ENCODE measurements around the gene IMPACT.

The IMPACT gene, protein sequence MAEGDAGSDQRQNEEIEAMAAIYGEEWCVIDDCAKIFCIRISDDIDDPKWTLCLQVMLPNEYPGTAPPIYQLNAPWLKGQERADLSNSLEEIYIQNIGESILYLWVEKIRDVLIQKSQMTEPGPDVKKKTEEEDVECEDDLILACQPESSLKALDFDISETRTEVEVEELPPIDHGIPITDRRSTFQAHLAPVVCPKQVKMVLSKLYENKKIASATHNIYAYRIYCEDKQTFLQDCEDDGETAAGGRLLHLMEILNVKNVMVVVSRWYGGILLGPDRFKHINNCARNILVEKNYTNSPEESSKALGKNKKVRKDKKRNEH

DNA sequence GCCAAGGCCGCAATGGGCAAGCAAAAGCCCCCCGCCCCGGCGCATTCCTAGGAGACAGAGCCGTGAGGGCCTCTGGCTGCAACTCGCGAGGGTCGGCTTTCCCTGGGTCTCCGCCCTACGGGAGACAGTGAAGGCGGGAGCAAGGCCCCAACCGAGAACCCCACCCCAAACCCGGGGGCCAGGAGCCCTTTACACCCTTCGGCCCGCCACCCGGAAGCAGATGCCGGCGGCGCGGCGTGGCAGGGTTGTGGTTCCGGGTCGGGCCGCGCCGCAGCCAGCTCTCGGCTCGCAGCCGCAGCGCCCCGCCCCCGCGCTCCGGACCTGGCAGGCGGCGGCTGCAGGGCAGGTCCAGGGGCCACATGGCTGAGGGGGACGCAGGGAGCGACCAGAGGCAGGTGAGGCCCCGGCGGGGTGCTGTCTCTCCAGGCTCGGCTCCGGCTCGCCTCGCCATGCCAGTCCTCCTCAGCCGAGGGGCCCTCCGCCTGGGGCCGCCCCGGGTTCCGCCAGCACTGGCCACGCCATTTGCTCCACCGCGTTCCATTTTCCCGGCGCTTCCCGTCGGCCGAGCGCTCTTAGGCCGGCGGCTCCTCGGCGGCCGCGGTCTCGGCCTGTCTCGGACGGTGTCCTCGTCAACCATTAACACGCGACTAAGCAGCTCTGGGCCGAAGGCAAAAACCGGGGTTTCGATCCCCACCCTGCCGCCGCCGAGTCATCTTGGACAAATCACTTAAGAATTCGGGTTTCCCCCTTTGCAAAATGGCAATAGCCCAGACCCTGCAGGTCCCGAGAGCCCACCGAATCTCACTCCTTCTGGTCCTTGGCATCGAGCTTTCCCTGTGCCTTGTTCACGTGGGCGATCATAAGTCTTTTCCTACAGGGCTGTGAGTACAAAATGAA, at the start of gene IMPACT:
Gene IMPACT (plus strand): TSS at position 273 of the 897 bp plus-strand sequence. CDS start 87 bp downstream, at position 360.
- DNase-seq: peak; percentile 90

DNA sequence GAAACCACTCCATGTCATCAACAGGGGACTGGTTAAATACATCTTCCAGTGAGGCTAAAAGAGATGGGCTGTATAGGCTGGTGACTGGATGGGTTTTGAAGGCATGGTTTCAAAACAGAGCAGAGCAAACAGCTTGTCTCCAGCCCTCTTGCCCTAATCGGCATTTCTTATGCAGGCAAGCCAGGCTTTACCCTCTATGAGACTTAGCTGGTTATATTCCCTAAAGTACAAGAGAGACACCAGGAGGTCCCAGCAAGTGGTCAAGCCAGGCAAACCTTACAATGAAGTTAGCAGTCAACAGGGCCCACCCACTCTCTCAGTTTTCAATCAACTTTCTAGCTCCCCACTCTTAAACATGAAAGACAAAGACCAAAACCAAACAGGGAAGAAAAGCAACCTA, 47.9 kb upstream of the IMPACT start:
- no peak for DNase-seq

DNA sequence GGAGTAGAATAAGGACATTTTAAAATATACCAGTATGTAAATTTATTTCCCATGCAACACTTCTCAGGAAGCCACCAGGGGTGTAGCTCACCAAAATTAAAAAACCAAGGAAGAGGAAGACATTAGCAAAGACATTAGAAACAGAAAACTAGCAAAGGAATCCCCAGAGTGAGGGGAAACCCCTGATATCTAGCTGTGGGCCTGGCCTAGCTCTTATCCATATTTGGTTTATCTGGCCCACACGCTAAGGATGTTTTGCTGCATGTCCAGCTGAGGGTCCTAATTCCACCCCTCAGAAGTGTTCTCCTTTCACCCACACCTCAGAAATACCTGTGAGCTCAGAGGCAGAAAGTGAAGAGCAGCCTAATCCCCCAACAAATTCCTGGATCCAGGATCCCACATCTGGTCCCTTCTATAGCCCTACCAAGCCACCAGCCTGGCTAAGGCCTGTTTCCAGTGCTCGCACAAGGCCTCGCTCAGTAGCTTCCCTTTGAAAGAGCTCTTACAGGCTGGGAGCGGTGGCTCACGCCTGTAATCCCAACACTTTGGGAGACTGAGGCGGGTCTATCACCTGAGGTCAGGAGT, 46.2 kb upstream of the IMPACT start:
- DNase-seq: no peak

DNA sequence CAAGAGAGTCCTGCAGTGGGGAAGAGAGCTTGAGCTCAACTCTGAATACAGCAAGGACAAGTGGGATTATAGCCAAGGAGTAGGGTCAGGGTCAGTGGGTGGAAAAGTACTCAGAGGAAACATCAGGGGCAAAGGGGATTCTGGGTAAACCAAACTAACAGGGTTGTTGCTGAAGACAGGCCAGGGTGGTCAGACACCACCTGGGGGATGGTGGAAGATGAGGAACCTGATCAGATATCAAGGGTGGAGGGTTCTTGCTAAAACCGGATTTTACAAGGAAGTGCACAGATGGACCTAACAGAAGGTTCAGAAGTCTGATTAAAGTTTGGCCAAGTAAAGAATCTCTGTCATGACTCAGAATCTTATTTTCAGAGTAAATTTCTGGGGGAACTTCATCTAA, 45.3 kb upstream of the IMPACT start:
- DNase-seq: no peak

DNA sequence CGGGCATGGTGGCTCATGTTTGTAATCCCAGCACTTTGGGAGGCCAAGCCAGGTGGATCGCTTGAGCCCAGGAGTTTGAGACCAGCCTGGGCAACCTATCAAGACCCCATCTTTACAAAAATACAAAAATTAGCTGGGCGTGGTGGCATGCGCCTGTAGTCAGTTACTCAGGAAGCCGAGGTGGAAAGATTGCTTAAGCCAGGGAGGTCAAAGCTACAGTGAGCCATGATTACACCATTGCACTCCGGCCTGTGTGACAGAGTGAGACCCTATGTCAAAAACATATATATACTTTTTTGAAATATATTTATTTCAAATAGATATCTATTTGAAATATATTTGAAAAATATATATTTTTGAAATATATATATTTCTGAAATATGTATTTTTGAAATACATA, 39.8 kb upstream of the IMPACT start:
- no peak for DNase-seq

DNA sequence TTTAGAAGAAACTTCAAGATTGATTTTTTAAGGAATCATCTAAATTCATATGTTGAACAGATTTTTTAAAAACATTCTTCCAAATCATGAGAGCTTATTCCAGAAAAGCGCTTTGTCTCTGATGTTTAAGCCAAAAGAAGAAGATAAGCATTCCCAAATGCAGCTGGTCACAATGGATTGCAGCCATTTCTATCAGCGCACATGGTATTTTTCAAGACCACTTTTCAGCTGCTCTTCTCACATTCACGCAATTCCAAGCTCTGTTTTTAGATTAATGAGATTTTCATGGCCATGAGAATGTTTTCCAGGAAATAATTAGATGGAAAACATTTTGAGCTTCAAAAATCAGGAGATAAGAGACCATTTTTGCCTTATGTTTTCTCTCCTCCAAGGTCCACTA, 37.5 kb upstream of the IMPACT start:
- no peak for DNase-seq

DNA sequence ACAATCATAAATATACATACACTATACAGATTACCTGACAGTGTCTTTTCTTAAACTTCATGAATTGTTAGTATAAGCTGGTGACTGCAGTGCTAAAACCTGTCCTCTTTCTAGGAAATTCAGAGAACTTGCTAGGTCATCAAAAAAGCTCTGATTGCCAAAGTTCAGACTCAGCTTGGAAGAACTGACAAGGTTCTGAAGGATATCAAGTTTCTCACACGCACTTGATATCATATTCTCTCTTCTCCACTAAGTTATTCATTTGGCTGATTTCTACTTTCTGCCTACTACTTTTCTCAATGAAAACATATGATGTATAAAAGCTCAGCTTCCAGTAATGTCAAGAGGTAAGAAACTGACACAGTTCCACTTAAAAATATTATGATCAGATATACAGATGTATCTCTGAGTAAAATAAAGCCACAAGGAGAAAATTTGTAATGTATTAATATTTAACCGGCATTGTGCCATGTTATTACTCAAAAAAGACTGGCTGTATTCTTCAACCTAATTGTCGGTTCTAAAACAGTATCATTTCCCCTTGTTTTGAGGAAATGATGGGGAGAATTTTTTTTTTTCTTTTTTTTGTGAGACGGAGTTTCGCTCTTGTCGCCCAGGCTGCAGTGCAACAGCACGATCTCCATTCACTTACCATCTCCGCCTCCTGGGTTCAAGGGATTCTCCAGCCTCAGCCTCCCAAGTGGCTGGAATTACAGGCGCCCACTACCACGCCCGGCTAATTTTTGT, 31.2 kb upstream of the IMPACT start:
- no peak for DNase-seq

DNA sequence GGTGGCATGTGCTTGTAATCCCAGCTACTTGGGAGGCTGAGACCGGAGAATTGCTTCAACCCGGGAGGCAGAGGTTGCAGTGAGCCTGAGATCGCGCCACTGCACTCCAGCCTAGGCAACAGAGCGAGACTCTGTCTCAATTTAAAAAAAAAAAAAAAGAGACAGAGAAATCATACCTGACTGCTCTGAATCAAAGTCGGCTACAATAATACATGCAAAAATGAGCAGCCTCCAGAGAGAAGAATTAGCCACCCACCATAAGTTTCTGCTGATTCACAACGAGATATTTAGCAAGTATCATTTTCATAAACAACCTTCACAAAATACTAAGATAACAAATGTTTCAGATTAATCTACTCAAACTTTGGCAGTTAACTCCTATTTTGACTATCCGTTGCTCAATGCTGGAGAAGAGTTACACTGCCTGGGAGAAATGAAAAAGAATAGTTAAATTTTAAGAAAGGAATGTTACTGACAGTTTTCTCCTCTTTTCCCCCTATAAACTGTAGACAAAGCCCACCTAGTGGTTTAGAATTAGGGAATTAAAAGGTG, 30.3 kb upstream of the IMPACT start:
- no peak for DNase-seq

DNA sequence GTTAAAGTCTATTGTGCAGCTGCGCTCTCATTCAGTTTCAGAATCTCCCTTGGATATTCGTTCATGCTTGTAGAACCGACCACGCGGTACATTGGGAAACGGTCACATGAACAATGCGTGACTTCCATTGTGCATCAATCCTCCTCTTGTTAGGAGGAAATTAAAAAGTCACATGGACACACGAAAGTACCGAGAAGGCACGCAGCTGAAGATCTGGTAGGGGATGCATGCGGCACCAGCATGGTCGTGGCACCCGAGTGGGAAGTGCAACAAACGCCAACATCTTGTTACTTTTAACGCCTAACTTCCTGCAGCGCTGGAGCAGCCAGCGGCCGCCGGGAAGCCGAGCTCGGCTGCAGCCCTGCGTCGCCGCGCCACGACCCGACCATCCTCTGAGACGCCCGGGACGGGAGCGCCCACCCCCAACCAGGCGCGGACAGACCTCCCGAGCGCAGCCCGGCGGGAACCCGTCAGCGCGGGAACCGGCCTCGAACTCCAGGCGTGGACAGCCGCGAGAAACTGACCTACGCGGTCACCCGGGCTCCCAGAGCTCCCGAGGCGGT, 29.3 kb upstream of the IMPACT start:
- peak; percentile 78 for DNase-seq

DNA sequence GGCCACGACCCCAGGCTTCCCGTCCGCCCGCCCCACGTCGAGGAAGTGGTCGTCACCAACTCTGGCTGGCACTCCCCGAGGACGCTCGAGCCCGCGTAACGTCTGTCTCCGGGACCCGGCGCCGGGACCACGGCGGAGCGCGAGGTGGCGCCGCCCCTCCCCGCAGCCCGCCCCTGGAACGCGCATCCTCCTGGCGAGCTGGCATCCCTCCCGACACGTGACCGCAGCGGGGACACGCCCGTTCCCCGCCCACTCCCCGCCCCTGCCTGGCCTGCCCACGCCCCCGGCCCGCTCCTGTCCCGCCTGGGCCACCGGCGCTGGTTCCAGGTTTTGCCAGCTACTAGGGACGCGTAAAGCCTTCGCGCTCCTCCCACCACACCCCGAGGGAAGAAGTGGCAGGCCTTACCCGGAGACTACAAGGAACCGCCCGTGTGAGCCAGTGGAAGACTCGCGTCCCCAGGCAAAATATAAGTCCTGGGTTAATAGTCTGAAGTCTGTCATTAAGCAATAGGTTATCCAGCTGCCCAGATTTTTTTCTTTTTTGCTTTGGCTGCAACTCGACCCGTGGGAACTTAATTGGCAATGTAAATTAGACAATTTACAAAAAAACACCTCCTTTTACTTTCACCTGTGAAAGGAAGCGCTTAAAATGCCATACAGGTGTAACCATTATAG, 28.6 kb upstream of the IMPACT start, which contains the start of gene OSBPL1A:
Gene OSBPL1A (minus strand): TSS at position 131 of the 675 bp plus-strand sequence. CDS start 20,291 bp downstream, outside the sequence.
- peak; percentile 97 for DNase-seq

DNA sequence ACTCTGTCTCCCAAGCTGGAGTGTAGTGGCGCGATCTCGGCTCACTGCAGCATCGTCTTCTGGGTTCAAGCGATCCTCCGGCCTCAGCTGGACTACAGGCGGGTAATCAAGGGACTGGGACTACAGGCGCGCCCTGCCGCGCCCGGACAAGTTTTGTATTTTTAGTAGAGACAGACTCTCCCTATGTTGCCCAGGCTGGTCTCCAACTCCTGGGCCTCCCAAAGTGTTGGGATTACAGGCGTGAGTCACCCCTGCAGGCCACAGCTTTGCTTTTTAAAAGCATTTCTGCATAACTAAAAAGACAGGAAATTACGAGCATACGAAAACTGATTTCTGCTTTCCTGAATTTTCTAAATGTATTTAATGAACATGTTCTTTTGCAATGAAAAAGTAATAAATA, 27.9 kb upstream of the IMPACT start:
- no peak for DNase-seq

DNA sequence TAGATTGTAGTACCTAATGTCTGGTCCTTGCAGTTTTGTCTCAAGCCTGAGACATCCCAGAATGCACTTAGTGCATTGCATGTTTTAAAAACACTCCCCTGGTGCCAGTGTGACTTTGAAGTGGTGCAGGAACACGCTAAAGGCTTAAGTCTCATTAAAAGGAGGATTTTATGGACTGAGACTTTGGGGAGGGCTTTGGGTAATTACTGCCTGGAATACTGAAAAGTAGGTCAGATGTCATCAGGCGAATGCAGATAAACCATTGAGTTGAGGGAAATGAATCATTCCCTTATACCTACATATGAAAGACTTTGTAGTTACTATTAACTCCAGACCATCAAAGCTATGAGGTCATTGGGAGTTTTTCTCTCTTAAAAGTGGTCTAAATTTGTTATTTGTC, 25.9 kb upstream of the IMPACT start:
- DNase-seq: no peak

DNA sequence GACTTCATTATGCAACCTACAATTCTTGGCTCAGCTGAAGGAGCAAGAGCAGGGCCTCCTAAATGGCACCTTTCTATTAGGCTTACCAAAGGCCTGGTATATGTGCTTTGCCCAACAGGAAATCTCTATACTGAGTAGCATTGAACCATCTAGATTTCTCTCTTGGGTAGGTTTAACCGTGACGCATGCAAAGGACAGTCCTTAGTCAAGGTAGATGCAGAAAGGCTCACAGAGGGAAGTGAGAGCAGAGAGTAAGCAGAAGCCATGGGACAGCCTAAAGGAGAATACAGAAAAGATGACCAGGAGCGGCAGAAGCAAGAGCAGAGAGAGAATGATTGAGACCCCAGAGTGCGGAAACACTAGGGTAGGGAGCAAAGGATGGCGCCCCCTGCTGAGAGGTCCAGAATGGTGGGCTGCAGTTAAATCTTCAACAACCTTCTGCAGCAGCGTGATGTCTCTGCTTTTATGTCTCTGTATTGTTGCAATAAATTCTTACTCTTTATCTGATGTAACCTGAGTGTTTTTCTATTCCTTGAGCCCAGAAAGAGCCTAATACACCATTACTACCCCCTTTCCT, 24.2 kb upstream of the IMPACT start:
- no peak for DNase-seq

DNA sequence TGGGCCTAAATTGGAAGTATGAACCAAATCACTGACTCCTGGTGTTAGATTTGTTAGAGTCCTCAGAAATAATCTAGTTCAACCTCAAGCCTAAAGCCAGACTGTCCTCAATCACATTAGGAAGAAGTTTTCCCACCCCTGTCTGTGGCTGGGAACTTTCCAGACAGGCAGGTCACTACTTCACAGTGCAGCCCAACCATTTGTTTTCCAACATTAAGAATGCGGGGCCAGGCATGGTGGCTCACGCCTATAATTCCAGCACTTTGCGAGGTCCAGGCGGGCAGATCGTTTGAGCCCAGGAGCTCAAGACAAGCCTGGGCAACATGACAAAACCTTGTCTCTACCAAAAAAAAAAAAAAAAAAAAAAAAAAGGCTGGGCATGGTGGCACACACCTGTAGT, 23.4 kb upstream of the IMPACT start:
- DNase-seq: no peak

DNA sequence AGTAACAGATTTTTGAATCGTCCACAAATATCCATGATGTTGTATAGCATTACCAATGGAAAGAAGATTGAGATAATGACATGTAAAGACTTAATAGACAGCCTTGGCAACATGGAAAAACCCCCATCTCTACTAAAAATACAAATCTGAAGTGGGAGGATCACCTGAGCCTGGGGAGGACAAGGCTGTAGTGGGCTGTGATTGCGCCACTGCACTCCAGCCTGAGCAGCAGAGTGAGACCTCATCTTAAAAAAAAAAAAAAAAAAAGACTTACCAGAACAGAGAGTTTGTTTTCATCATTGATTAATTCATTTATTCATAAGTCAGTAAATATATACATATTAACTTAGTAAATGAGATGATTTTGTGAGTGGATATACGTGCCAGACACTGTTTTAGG, 21.9 kb upstream of the IMPACT start:
- DNase-seq: no peak

DNA sequence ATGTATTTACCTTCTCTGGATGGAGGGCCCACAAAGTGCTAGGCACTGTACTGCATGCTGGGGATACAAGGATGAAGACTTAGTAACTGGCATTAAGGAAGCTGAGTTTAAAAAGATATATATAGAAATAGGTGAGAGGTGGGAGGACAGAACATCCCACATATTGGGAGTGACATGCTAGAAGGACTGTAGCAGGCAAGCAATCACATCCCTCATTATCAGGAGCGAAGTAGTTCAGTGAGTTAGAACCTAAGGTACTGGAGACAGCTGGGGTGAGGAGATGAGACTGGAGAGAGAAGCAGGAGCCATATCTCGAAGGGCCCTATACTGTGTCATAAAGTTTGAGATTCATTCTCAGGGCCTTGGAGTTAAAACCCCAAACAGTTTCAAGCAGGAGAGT, 18.0 kb upstream of the IMPACT start:
- no peak for DNase-seq

DNA sequence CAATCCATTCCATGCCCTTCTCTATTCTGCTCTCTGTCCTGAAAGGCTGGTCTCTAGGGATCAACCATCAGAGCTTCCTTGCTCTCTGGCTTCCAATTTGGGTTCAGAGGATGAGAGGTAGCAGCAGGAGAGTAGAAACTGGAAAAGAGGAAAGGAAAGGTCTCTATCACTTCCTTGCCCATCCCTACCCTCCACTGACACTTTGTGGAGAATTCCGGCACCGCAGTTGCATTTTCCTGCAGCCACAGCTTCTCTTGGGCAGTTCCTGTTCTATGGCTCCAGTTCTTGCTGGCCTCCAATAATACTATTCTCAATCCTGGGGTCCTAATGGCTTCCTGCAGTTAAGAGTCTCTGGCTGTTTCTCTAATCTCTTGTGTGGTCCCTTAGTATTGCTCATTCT, 13.3 kb upstream of the IMPACT start:
- DNase-seq: no peak

DNA sequence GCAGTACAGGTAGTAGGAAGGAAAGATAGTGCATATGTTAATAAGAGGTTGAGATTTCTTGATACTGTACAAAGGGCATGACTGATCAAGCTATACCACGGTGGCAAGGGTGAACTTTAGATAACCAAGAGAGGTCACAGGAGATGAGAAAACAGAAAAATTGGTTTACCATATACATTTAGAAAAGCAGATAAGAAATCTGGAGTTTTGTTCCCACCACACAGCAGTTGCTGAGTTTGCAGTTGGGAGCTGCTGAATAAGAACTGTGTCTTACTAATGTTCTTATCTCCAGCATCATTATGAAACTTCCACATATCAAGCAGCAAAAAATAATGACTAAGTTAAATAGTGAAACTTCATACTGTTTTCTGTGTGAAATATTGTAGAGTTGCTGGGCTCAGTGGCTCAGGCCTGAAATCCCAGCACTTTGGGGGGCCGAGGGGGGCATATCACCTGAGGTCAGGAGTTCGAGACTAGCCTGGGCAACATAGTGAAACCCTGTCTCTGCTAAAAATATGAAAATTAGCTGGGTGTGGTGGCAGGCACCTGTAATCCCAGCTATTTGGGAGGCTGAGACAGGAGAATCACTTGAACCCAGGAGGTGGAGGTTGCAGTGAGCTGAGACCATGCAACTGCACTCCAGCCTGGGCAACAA, 12.0 kb upstream of the IMPACT start:
- no peak for DNase-seq

DNA sequence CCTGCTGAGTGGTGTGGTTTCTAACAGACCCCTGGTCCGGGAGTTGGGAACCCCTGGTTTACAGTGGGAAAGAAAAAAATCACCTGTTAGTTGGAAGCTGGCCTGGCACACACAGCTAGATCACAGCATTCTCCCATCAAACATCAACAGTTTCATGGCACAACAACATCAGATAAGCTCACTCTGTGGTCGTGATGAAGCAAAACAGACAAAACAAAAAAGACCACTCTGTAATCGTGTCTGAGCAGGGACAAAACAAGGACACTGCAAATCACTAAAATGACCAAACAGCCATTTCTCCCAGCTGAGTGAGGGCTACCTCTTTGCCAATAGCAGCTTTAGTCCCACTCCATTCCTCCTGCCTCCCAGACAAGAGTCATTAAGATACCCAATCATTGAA, 9.0 kb upstream of the IMPACT start:
- DNase-seq: no peak

DNA sequence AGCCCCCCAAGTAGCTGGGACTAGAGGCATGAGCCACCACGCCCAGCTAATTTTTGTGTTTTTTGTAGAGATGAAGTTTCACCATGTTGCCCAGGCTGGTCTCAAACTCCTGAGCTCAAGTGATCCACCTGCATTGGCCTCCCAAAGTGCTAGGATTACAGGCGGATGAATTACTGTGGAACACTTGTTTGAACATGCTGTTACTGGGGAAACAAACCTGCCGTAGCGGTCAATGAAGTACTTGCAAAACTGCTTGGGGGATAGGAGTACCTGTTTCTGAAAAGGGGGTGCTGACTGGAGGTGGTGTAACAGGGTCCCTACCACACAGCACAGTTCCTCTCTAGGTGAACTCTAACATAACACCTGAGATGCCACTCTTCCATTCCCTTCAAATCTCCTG, 5.9 kb upstream of the IMPACT start:
- DNase-seq: no peak

DNA sequence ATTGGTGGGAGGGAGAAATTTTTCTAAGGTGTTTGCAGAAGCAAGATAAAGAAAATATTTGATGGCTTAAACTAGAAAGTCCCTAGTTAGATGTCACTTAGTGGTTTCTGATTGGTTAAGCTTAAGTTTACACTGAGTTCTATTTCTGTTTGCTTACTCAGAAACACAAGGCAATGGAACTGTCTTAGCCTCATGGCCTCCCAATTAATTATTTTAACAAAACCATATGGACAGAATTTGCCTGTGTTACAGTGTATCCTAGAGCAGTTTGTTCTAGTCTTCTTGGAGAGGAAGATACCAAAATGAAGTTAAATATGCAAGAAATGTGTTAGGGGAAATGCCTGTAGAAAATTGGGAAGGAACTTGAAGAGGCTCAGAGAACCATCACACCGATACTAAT, 4.6 kb upstream of the IMPACT start:
- DNase-seq: no peak
